ENCODE data around the gene PALD1. TPM values are rescaled to one million over a fixed set of nuclear protein-coding genes. Genes with fewer than 3 reads are reported as not detected.

The PALD1 gene
- total RNA-seq, 1 experiment from 2014 or later = 33.1 TPM

- Histone ChIP-seq H2AFZ (ENCODE audit: low read depth, low read length, poor library complexity, severe bottlenecking) (no peak overlapping the region), H4K20me1 (ENCODE audit: insufficient read depth) (no peaks in the 10 kb centered on the region), H3K9me2 (ENCODE audit: insufficient read depth) (no peaks in the 10 kb centered on the region), H3K9ac (ENCODE audit: low read length) (no peak overlapping the region), H3K4me1 (ENCODE audit: control insufficient read depth in 1 of 2, insufficient read depth in 2 of 2, low read length in 2 of 2) (no peaks in the 10 kb centered on the region; a peak in 1 of 4 replicates), H3K79me2 (ENCODE audit: insufficient read depth, low read length) (no peaks in the 10 kb centered on the region), H3K36me3 (ENCODE audit: control insufficient read depth in 1 of 2, insufficient read depth in 2 of 2, low read length in 2 of 2) (no peaks in the 10 kb centered on the region), H3K27me3 (ENCODE audit: insufficient read depth, low read length) (no peaks in the 10 kb centered on the region), H3K4me3 (replicated peaks in 1 of 2; ENCODE audit: low read depth in 1 of 2, low read length in 2 of 2) (no peak overlapping the region), H3K27ac (ENCODE audit: low read depth, low read length) (no peak overlapping the region), H3K9me3 (ENCODE audit: control insufficient read depth in 1 of 2, insufficient read depth in 1 of 2, low read depth in 1 of 2, low read length in 2 of 2) (no peaks in the 10 kb centered on the region), H3K4me2 (ENCODE audit: low read length) (no peak overlapping the region)
- CTCF ChIA-PET = no interaction called here
- no peak for ATAC-seq
- intact Hi-C loops (cut with micrococcal nuclease) = no loop called here
- POLR2A ChIA-PET = no interaction called here
- no peak for TF ChIP-seq EGR1 (IDR thresholded peaks at IDR 0.05; ENCODE audit: low read depth)
- TF ChIP-seq EZH2 (IDR thresholded peaks at IDR 0.05) = no peak
- TF ChIP-seq FOSL1 (IDR thresholded peaks at IDR 0.05; ENCODE audit: low read depth) = no peak
- no peak for TF ChIP-seq ZNF274 (IDR thresholded peaks at IDR 0.05; ENCODE audit: low read depth, low read length)
- no peak for TF ChIP-seq ZBTB33 (IDR thresholded peaks at IDR 0.05; ENCODE audit: extremely low read depth, insufficient replicate concordance, low read length)
- TF ChIP-seq, protein P1, sequence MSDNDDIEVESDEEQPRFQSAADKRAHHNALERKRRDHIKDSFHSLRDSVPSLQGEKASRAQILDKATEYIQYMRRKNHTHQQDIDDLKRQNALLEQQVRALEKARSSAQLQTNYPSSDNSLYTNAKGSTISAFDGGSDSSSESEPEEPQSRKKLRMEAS (IDR thresholded peaks at IDR 0.05) = no peak
- no peak for DNase-seq (ENCODE audit: low read depth, low spot score)
- RAD21 ChIA-PET (ENCODE audit: low non-redundant PET in 1 of 2, low total read pairs in 2 of 2, uncharacterized antibody in 2 of 2, unreplicated experiment in 2 of 2) = no interaction called here
- no TSS peak for BruUV-seq (replicated peaks)
Measured at GRCh38 chr10:70444744-70445143, 33.8 kb upstream of the PALD1 start.

Measured in HCT116 (cell line).